Stimulated activated naive CD8-positive, alpha-beta T cell treated with anti-CD3 and anti-CD28 coated beads, Interleukin-15, Interleukin-2, amounts not matched to agents 100 U/mL and 50 U/mL, for 24 hours (primary cell): ENCODE data around the gene MAN1C1.

Experiments used
- ATAC-seq: fragments of 150-1000 bp; cut with Tn5 transposase; one replicate; pipeline ENCODE4 v1.10.0; 2021
- DNase-seq: peaks from one replicate; pipeline ENCODE4 v3.0.0; 2021

MAN1C1 gene

DNA sequence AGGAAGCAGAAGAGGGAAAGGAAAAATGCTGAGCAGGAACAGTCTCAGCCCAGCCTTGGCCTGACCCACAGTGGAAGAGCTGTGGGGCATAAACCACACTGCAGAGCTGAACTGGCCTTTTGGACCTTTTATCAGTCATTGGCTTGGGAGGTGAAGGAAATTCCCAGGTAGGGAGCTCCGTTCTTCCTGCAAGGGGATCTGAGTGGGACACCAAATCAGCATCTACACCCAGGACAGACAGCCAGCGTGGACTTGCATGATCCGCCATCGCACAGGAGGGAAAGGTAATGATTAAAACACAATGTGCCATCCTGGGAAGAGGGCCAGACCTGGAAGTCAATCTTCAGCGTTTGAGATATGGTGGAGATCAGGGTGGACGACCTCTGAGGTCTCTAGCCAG is 202.0 kb downstream of the MAN1C1 start:
- ATAC-seq, result no peak
- no peak for DNase-seq

DNA sequence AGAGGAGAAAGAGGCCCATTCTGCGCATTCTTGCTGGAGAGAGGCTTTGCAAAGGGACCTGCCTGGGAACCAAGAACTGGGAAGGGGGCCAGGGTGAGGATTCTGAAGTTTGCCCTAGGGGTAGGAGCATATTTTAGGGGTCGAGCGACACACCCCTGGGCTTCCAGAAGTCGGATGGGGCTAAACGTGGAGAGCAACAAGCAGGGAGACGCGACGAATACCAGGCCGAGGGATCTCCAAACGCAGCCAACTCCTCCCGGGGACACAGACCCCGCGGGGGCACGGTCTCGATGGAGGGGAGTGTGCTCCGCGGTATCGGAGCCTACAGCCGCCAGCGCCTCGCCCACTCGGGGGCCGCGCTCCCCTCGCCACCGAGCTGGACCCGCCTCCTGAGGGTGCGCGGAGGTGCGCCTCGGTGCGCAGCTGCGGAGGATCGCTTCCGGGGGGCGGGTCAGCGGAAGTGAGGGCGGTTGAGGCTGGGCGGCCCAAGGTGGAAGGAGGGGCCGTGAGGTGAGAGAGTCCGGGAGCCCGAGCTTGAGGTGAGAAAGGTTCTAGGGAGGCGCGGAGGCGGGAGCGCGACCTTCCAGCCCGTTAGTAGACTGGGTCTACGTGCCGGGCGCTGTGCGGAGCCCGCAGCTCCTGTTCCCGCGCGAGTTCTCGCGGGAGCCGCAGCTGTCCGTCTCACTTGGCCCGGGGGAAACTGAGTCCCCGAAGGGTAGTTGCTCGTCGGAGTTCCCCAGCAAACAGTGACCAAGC is 203.1 kb downstream of the MAN1C1 start, which contains the start of gene MTFR1L:
Gene MTFR1L, plus strand, starts transcription at position 464 of the 756 bp plus-strand sequence. CDS start 3,151 bp downstream, outside the sequence.
- peak; percentile 93 for ATAC-seq
- peak; percentile 95 for DNase-seq

DNA sequence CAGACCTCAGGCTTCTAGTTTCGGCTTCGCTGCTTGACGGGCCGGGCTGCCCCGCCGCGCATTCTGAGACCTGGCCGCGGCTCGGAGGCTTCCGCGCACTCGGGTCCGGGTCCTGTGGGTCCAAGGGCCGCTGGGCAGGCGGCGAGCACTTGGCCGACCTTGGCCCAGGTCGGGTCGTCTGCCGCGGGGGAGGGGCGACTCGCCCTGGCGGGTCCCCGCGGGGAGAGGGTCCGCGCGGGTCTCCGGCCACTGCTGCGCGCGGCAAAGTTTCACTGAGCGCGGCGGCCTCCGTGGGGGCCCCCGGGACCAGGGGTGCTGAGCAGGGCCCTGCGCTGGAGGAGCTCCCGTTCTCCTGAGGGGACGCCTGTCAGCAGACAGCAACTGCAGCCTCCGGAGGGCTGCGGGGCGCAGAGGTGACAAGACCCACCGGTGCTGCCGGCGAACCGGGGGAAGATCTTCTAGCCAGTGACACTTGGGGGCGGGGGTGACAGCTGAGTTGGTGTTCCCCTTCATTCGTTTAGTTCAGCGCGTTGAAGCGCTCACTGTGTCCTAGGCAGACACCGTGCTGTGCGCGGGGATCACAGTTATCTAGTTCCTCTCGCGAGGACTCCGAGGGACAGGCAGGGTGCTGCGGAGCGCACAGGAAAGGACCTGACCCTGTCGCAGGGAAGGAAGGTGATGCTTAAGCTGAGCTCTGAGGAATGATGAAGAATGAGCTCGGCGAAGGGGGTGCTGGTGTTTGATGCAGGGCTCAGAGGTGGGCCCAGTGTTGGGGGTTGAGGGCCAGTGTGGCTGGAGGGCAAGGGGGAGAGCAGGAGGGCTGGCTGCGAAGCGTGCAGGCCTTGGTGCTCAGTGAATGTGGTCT is 203.9 kb downstream of the MAN1C1 start:
- DNase-seq, result peak; percentile 72

GRCh38 chr1:25821112-25821476 is 204.5 kb downstream of the MAN1C1 start:
- ATAC-seq, result no peak
- DNase-seq, result no peak

More for the DNA sequence above, 203.9 kb downstream of the MAN1C1 start:
- ATAC-seq, result peak; percentile 71

GRCh38 chr1:25821630-25822091 is 205.1 kb downstream of the MAN1C1 start:
- ATAC-seq, result no peak
- DNase-seq, result no peak

DNA sequence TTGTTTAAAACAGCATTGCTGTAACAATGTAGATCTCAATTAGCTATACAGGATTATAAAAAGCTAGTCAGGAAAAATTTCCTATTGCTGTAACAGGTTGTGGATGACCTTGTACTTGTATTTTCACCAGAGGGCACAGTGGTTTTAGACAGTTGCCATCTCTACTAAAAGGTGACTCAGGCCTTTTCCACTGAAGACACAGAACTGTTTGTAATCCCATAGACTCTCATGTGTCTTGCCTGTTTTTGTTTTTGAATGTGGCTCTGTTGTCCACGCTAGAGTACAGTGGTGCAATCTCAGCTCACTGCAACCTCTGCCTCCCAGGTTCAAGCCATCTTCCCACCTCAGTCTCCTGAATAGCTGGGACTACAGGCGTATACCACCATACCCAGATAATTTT is 209.0 kb downstream of the MAN1C1 start:
- DNase-seq (no peak), ATAC-seq (no peak)

DNA sequence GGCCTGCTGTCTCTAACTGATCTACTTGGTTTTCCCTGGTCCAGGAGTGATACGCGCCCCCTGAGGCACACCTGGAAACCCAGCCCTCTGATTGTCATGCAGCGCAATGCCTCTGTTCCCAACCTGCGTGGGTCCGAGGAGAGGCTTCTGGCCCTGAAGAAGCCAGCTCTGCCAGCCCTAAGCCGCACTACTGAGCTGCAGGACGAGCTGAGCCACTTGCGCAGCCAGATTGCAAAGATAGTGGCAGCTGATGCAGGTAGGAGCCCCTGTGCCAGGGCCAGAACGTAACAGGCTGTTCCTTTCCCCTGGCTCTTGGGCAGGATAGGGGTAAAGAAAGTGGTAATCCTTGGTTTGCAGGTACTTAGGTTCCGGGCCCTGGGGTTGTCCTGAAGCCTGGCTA is 210.0 kb downstream of the MAN1C1 start:
- ATAC-seq, result no peak
- no peak for DNase-seq

GRCh38 chr1:25828491-25828890 is 211.9 kb downstream of the MAN1C1 start:
- no peak for DNase-seq
- ATAC-seq, result no peak

- no peak for ATAC-seq
These were observed 212.5 kb downstream of the MAN1C1 start for GRCh38 chr1:25829046-25829445.

DNA sequence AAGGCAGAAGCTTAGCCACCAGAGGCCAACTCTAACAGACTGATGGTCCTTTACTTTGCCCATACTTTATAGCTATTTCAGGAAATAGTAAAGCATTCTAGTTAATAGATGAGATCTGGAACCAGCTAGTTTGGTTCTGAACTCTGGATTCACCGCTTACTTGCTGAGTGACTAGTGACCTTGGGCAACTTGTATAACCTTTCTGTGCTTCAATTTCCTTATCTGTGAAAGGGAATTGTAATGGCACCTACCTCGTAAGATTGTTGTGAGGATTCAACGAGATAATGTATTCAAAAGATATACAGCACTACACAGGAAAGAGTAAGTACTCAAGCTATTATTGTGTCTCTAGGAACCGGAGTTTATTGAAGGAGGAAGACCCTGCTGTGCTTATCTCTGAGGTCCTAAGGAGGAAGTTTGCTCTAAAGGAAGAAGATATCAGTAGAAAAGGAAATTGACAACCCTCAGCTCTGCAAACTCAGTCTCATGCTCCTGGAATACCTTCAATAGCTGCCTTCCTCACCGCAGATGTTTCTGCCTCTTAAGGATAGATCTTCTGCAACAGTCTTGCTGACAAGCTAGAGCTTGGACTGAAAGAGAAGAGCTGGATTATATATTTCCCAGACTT is 215.1 kb downstream of the MAN1C1 start:
- DNase-seq (no peak), ATAC-seq (no peak)

More at GRCh38 chr1:25829046-25829445, 212.5 kb downstream of the MAN1C1 start:
- no peak for DNase-seq

GRCh38 chr1:25832336-25833037 is 215.9 kb downstream of the MAN1C1 start:
- ATAC-seq (no peak), DNase-seq (no peak)

DNA sequence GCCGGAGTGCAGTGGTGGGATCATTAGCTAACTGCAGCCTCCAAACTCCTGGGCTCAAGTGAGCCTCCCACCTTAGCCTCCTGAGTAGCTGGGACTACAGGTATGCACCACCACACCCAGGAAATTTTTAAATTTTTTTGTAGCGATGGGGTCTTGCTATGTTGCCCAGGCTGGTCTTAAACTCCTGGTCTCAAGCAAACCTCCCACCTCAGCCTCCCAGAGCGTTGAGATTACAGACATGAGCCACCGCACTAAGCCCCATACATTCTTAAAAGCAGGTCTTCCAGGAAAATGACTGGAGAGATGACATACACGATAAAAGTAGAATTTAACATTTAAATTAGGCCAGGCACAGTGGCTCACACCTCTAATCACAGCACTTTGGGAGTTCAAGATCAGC is 216.6 kb downstream of the MAN1C1 start:
- no peak for ATAC-seq
- no peak for DNase-seq
